HCT116 (cell line): ENCODE data around the gene ERGIC2. TPM values are rescaled to one million over a fixed set of nuclear protein-coding genes. Genes with fewer than 3 reads are reported as not detected.

Experiments used
- ATAC-seq: fragments of 200-7000 bp; cut with Tn5 transposase; 2 replicates; pipeline ENCODE4 v1.9.1; 2020; ENCODE audit warnings: mild to moderate bottlenecking, moderate library complexity
- Bru-seq: library from RNA; stranded (reverse); fragments of 400-500 nt; gene quantifications from one replicate; lab custom pipeline; 2021; lab: Mats Ljungman, UMichigan
- BruChase-seq, 2 experiments: library from RNA; stranded (reverse); fragments of 400-500 nt; gene quantifications; one replicate each; lab custom pipeline; 2021; lab: Mats Ljungman, UMichigan
- BruUV-seq: library from RNA; stranded (reverse); fragments of 400-500 nt; replicated peaks from 2 replicates; lab custom pipeline; 2021; lab: Mats Ljungman, UMichigan
- CTCF ChIA-PET: fragments of 300-600 bp; sonication (Branson Sonifier 250); formaldehyde crosslinking; loops from one replicate; lab custom pipeline; 2021; ENCODE audit warnings: antibody characterized with exemption; lab: Charles Lee
- POLR2A ChIA-PET: fragments of 300-600, 350-600 bp; sonication (Branson Sonifier 250); formaldehyde crosslinking; loops from one replicate; lab custom pipeline; 2021; ENCODE audit warnings: antibody characterized with exemption; lab: Charles Lee
- RAD21 ChIA-PET, 2 experiments: fragments of 300-600 bp; sonication (Branson Sonifier 250); formaldehyde crosslinking; loops; one replicate each; lab custom pipeline; 2023; ENCODE audit warnings: low total read pairs in 2 of 2; ENCODE audit not compliant: uncharacterized antibody in 2 of 2, unreplicated experiment in 2 of 2, low non-redundant PET in 1 of 2; lab: Charles Lee
- DNase-seq: peaks from one replicate; pipeline ENCODE4 v3.0.0-alpha.2; 2010; ENCODE audit warnings: low read depth, low spot score
- H2AFZ ChIP-seq: fragments of 200-600 bp; shearing (Covaris generic), sonication (generic); 2 replicates; pipeline ENCODE4 v1.6.1; 2017; ENCODE audit warnings: low read depth, mixed run types, mixed read lengths, antibody characterized with exemption, low read length; ENCODE audit not compliant: poor library complexity, severe bottlenecking
- H3K27ac ChIP-seq: 2 replicates; pipeline ENCODE4 v1.5.1; 2012; ENCODE audit warnings: low read depth, low read length
- H3K27me3 ChIP-seq: fragments of 200-600 bp; sonication (generic); 2 replicates; pipeline ENCODE4 v1.6.1; 2016; ENCODE audit warnings: mixed run types, low read length, mixed read lengths; ENCODE audit not compliant: insufficient read depth
- H3K36me3 ChIP-seq, 2 experiments: fragments of 200-500 bp in 1 of 2; fragments of 200-600 bp in 1 of 2; sonication (Bioruptor generic) in 1 of 2; sonication (generic) in 1 of 2; 2 replicates each; pipeline versions ENCODE4 v1.5.1 to v1.6.1; 2014 to 2016; ENCODE audit warnings: low read length in 2 of 2, inconsistent platforms in 1 of 2, mixed read lengths in 1 of 2, mixed run types in 1 of 2; ENCODE audit not compliant: insufficient read depth in 2 of 2, control insufficient read depth in 1 of 2
- H3K4me1 ChIP-seq, 2 experiments: fragments of 200-600 bp in 1 of 2; sonication (generic) in 1 of 2; 2 replicates each; pipeline versions ENCODE4 v1.5.1 to v1.6.1; 2012 to 2017; ENCODE audit warnings: low read length in 2 of 2, inconsistent platforms in 1 of 2, mild to moderate bottlenecking in 1 of 2, mixed read lengths in 1 of 2, mixed run types in 1 of 2, moderate library complexity in 1 of 2; ENCODE audit not compliant: insufficient read depth in 2 of 2, control insufficient read depth in 1 of 2
- H3K4me2 ChIP-seq: fragments of 200-600 bp; sonication (generic); 2 replicates; pipeline ENCODE4 v1.6.1; 2017; ENCODE audit warnings: mixed run types, low read length, mixed read lengths
- H3K4me3 ChIP-seq, 2 experiments: fragments of 200-600 bp in 1 of 2; sonication (generic) in 1 of 2; replicated peaks in 1 of 2; 2 replicates each; pipeline ENCODE4 v1.5.1; 2011 to 2016; ENCODE audit warnings: low read length in 2 of 2, control low read depth in 1 of 2, low read depth in 1 of 2, mild to moderate bottlenecking in 1 of 2, mixed read lengths in 1 of 2, mixed run types in 1 of 2
- H3K79me2 ChIP-seq: fragments of 200-600 bp; sonication (generic); 2 replicates; pipeline ENCODE4 v1.6.1; 2017; ENCODE audit warnings: mild to moderate bottlenecking, mixed run types, low read length, moderate library complexity, mixed read lengths; ENCODE audit not compliant: insufficient read depth
- H3K9ac ChIP-seq: fragments of 200-600 bp; sonication (generic); 2 replicates; pipeline ENCODE4 v1.6.1; 2016; ENCODE audit warnings: low read length, mixed read lengths
- H3K9me2 ChIP-seq: fragments of 200-600 bp; sonication (generic), shearing (Covaris generic); 2 replicates; pipeline ENCODE4 v1.6.1; 2017; ENCODE audit warnings: mixed run types, mild to moderate bottlenecking, moderate library complexity; ENCODE audit not compliant: insufficient read depth
- H3K9me3 ChIP-seq, 2 experiments: fragments of 200-500 bp in 1 of 2; fragments of 200-600 bp in 1 of 2; sonication (Bioruptor generic) in 1 of 2; sonication (generic) in 1 of 2; 2 replicates each; pipeline ENCODE4 v1.6.1; 2014 to 2017; ENCODE audit warnings: low read length in 2 of 2, mixed read lengths in 2 of 2, inconsistent platforms in 1 of 2, low read depth in 1 of 2, mild to moderate bottlenecking in 1 of 2, mixed run types in 1 of 2, moderate library complexity in 1 of 2; ENCODE audit not compliant: control insufficient read depth in 1 of 2, insufficient read depth in 1 of 2
- H4K20me1 ChIP-seq: fragments of 200-600 bp; sonication (generic), shearing (Covaris generic); 2 replicates; pipeline ENCODE4 v1.6.1; 2017; ENCODE audit warnings: mixed run types, mild to moderate bottlenecking, moderate library complexity; ENCODE audit not compliant: insufficient read depth
- CEBPB ChIP-seq: IDR thresholded peaks from 2 replicates; pipeline ENCODE4 v1.6.1; 2012; ENCODE audit warnings: low read depth
- CTCF ChIP-seq, 3 experiments: fragments of 200-600 bp in 1 of 3; sonication (generic) in 1 of 3; IDR thresholded peaks in 2 of 3; conservative IDR thresholded peaks in 1 of 3; 2 replicates each; pipeline ENCODE4 v1.5.1; 2012 to 2017; ENCODE audit warnings: low read depth in 2 of 3, low read length in 2 of 3, antibody characterized with exemption in 1 of 3, borderline replicate concordance in 1 of 3, control low read depth in 1 of 3, mild to moderate bottlenecking in 1 of 3, mixed read lengths in 1 of 3, mixed run types in 1 of 3, moderate library complexity in 1 of 3; ENCODE audit not compliant: insufficient read depth in 1 of 3
- EZH2phosphoT487 ChIP-seq: fragments of 200-600 bp; IDR thresholded peaks from 2 replicates; pipeline ENCODE4 v1.6.1; 2018; ENCODE audit warnings: antibody characterized with exemption, borderline replicate concordance
- FOSL1 ChIP-seq: IDR thresholded peaks from 2 replicates; pipeline ENCODE4 v1.6.1; 2012; ENCODE audit warnings: low read depth
- JUND ChIP-seq: IDR thresholded peaks from 2 replicates; pipeline ENCODE4 v1.6.1; 2012
- MAX ChIP-seq: IDR thresholded peaks from 2 replicates; pipeline ENCODE4 v1.6.1; 2012
- POLR2A ChIP-seq: IDR thresholded peaks from 2 replicates; pipeline ENCODE4 v1.7.0; 2011; ENCODE audit warnings: borderline replicate concordance; ENCODE audit not compliant: insufficient read depth, insufficient read length; ENCODE audit errors: extremely low read depth
- POLR2AphosphoS5 ChIP-seq: IDR thresholded peaks from 2 replicates; pipeline ENCODE4 v1.6.1; 2011; ENCODE audit warnings: mild to moderate bottlenecking, low read depth, low read length, moderate library complexity
- RAD21 ChIP-seq: IDR thresholded peaks from 2 replicates; pipeline ENCODE4 v1.6.1; 2012; ENCODE audit warnings: low read depth, mild to moderate bottlenecking
- REST ChIP-seq: IDR thresholded peaks from 2 replicates; pipeline ENCODE4 v1.6.1; 2012; ENCODE audit warnings: low read depth
- SIN3A ChIP-seq: IDR thresholded peaks from 2 replicates; pipeline ENCODE4 v1.6.1; 2012; ENCODE audit warnings: low read depth
- SP1 ChIP-seq: IDR thresholded peaks from 2 replicates; pipeline ENCODE4 v1.6.1; 2012; ENCODE audit warnings: low read depth
- TCF7L2 ChIP-seq: IDR thresholded peaks from 2 replicates; pipeline ENCODE4 v1.7.0; 2011; ENCODE audit warnings: borderline replicate concordance, inconsistent platforms; ENCODE audit not compliant: insufficient read depth, insufficient read length; ENCODE audit errors: extremely low read depth
- ZBTB33 ChIP-seq: IDR thresholded peaks from 2 replicates; pipeline ENCODE4 v1.6.1; 2011; ENCODE audit warnings: mild to moderate bottlenecking, low read length, moderate library complexity; ENCODE audit not compliant: insufficient replicate concordance; ENCODE audit errors: extremely low read depth
- ZFX ChIP-seq: fragments of 450-650 bp; IDR thresholded peaks from 2 replicates; pipeline ENCODE4 v1.6.1; 2017
- intact Hi-C: fragments of 100-400 bp; cut with micrococcal nuclease; formaldehyde crosslinking; loops from 2 replicates; pipeline ENCODE4 v1.10.0; 2022
- long read RNA-seq: library from polyadenylated mRNA; unstranded; transcript quantifications from one replicate; pipeline ENCODE4 v2.0.0, GENCODE V29; 2021; ENCODE audit not compliant: unreplicated experiment
- polyA plus RNA-seq: library from polyadenylated mRNA; unstranded; fragments of >200 nt; gene quantifications from 2 replicates; pipeline ENCODE4 v1.2.1, GENCODE V29; 2012; ENCODE audit warnings: missing spikeins
- total RNA-seq: library from RNA; stranded (reverse); gene quantifications from one replicate; pipeline ENCODE4 v1.2.1, GENCODE V29; 2021; ENCODE audit not compliant: unreplicated experiment

ERGIC2 gene
- total RNA-seq (71.1 TPM), Bru-seq, nascent RNA (percentile 91 among the genes with signal in this experiment), BruChase-seq, experiment 1, labeled RNA remaining after a 6-hour chase (percentile 87 among the genes with signal in this experiment), BruChase-seq, experiment 2, labeled RNA remaining after a 2-hour chase (percentile 77 among the genes with signal in this experiment)
- 23.5 and 27.5 TPM in 2 replicates for polyA plus RNA-seq
- long read RNA-seq, full-length matches to known transcripts, result 79 of 92 reads
- long read RNA-seq, partial matches to known transcripts, result 5 of 92 reads
- long read RNA-seq, other reads (novel, unspliced or antisense), result 8 of 92 reads

- RAD21 ChIA-PET, result no interaction called here
- CTCF ChIA-PET, result no interaction called here
- BruUV-seq, result TSS peak; percentile 68
- Histone ChIP-seq H3K9me2 (no peaks in the 10 kb centered on the region), H3K79me2 (peaks cover 51% of the 10 kb centered on the region), H3K4me2 (peak within 1 kb of the TSS; percentile 88), H3K27ac (peak within 1 kb of the TSS; percentile 82), H3K4me3 (peak within 1 kb of the TSS; percentile 92 to 98), H3K9ac (peak within 1 kb of the TSS; percentile 87), H3K9me3 (no peaks in the 10 kb centered on the region), H2AFZ (peak within 1 kb of the TSS; percentile 77), H4K20me1 (no peaks in the 10 kb centered on the region; the same call in 1 of the 2 replicates), H3K4me1 (peaks cover 4 to 17% of the 10 kb centered on the region in 2 experiments; a peak in 3 of 4 replicates), H3K36me3 (peaks cover 0 to 5% of the 10 kb centered on the region in 2 experiments; a peak in 2 of 4 replicates), H3K27me3 (no peaks in the 10 kb centered on the region)
- ATAC-seq (peak; percentile 97), DNase-seq (peak; percentile 99)
- intact Hi-C loops, result loop anchor here (1.0 kb wide), 1 partner anchor 47 kb away; no protein-coding TSS in a partner anchor
- POLR2A ChIA-PET, result no interaction called here
- TF ChIP-seq CTCF (IDR thresholded peaks at IDR 0.05 in 2 of 3, conservative IDR thresholded peaks at IDR 0.05 in 1 of 3; ENCODE audit: borderline replicate concordance in 1 of 3, insufficient read depth in 1 of 3, low read depth in 2 of 3, low read length in 2 of 3), result no peak
- TF ChIP-seq SIN3A, result peak; percentile 35; the same call in 1 of the 2 replicates
- TF ChIP-seq JUND, result peak; percentile 45; the same call in 1 of the 2 replicates
- TF ChIP-seq RAD21, result no peak
- TF ChIP-seq FOSL1, result no peak
- no peak for TF ChIP-seq EZH2phosphoT487
- TF ChIP-seq SP1, result peak; percentile 87
- TF ChIP-seq REST, result no peak
- TF ChIP-seq TCF7L2, result peak; percentile 55
- peak; percentile 68 for TF ChIP-seq POLR2A
- TF ChIP-seq POLR2AphosphoS5, result peak; percentile 76
- peak; percentile 100 for TF ChIP-seq ZBTB33
- TF ChIP-seq ZFX, result no peak
- peak; percentile 55; the same call in 1 of the 2 replicates for TF ChIP-seq MAX
- TF ChIP-seq CEBPB, result no peak
Observed at GRCh38 chr12:29380536-29381523, at the start of gene ERGIC2. ERGIC2 (minus strand) TSS chr12:29381172; CDS start chr12:29371633, 9,539 bp downstream.
